ENCODE data around the gene ANKRD13A.

DNA sequence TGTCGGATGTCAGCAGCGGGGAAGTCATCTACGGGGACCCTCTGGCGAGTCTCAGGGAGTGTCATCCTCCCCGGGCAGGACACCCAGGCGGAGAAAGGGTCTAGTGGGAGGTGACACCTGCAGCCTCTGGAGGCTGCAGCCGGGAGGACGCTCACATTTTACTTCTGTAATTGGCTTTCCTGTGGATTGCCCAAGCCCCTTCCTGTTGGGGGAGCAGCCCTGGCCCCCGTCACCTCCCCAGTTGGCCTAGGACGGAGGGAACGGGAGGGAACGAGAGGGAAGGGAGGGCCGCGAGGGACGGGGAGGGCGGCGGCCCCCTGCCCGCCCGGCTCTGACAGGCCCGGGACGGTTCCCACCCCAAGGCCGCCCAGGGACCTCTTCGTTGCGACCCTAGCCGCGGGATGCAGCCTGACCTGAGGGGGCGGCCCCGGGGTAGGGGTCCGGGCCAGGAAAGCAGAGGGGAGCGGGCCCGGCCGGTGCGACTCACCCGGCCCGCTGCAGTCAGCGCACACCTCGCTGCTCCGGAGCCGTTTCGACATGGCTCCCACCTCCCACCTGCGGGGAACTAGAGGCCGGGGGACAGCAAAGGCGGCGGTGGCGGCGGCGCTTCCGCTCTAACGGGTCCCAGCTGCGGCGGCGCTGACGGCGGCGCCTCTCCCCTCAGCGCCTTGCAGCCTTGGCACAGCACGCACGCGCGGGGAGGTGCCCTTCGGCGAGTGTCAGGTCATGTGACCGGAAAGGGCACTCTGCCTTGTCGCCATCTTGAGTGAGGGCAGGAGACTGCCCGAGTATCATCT lies 3.3 kb upstream of the ANKRD13A start, which contains the start of gene GIT2:
- no peak for TF ChIP-seq CTCF (conservative IDR thresholded peaks at IDR 0.05; ENCODE audit: low read depth, low read length)
- no peak for TF ChIP-seq EZH2 (IDR thresholded peaks at IDR 0.05; ENCODE audit: low read length, unreplicated experiment)
- no peak for TF ChIP-seq EZH2phosphoT487 (IDR thresholded peaks at IDR 0.05; ENCODE audit: borderline replicate concordance, low read length)
